Rectal smooth muscle tissue (tissue), 1 donor: ENCODE results near the gene SERTAD4.

Source experiments
- H3K27ac ChIP-seq: one replicate; pipeline ENCODE4 v1.7.0; 2013; ENCODE audit warnings: low read depth, low read length, inconsistent platforms
- H3K27me3 ChIP-seq: one replicate; pipeline ENCODE4 v1.7.0; 2013; ENCODE audit warnings: low read length; ENCODE audit not compliant: control insufficient read depth, insufficient read depth
- H3K36me3 ChIP-seq: one replicate; pipeline ENCODE4 v1.7.0; 2013; ENCODE audit warnings: low read length; ENCODE audit not compliant: control insufficient read depth, insufficient read depth
- H3K4me1 ChIP-seq: one replicate; pipeline ENCODE4 v1.7.0; 2013; ENCODE audit warnings: low read length; ENCODE audit not compliant: control insufficient read depth, insufficient read depth
- H3K4me3 ChIP-seq: one replicate; pipeline ENCODE4 v1.7.0; 2013; ENCODE audit warnings: low read length
- H3K9ac ChIP-seq: one replicate; pipeline ENCODE4 v1.7.0; 2013; ENCODE audit warnings: low read length

SERTAD4 gene

DNA sequence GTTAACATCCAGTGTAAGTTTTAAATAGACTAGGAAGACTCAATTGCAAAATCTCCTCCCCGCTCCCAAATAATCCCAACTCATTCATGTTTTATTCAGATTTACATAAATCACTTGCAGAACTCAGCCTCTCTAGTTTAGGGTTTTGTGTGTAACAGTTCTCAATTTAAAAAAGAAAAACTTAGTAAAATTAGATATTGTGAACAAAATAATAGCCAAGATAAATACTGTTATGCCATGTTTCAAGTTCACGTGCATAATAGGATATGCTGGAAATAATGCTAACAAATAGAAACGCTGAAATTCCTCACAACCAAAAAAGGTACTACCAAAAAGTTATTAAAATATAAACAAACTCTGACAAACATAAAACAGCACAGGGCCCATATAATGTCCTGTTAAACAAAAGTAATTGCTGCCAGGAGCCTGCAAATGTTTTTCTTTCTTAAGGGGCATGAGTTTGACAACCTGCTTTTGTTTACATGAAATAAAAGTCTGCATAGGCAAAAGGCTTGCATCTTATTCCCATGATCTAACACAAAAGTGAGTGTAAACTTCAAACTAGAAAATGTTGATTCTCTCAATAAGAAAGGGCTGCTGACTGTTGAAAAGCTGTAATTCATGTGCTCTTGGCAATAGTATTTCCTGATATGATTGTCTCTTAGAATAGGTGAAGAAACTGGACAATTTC lies 2.9 kb downstream of the SERTAD4 start:
- Histone ChIP-seq H3K36me3 (peaks cover 1% of the 10 kb centered on the region), H3K27me3 (no peaks in the 10 kb centered on the region), H3K4me1 (peaks cover 49% of the 10 kb centered on the region), H3K27ac (peak overlapping the region; percentile 96), H3K9ac (no peak overlapping the region), H3K4me3 (no peak overlapping the region)

DNA sequence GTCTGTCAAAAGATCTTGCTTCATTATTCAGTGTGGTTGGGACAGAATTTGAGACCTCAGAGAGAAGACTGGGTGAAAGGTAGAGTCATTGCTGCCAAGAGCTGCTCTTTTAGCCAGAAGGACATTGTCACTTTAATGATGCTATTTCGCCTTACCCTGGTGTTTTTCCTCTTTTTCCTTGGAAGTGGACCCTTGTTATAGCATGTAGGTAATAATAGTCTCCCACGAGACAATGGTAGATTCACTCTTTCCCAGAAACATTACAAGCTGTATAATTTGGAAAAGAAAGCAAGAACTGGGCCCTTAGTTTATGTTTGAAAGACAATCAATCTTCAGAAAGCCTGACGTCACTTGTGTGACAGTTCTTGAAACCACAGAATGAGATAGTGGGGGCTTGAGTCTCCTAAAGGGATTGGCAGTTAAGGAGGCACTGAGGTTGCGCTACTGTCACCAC lies 3.8 kb downstream of the SERTAD4 start:
- peak overlapping the region; percentile 96 for H3K27ac ChIP-seq
- no peak overlapping the region for H3K4me3 ChIP-seq
- peaks cover 3% of the 10 kb centered on the region for H3K36me3 ChIP-seq
- no peaks in the 10 kb centered on the region for H3K27me3 ChIP-seq
- H3K4me1 ChIP-seq: peaks cover 53% of the 10 kb centered on the region
- H3K9ac ChIP-seq: no peak overlapping the region

DNA sequence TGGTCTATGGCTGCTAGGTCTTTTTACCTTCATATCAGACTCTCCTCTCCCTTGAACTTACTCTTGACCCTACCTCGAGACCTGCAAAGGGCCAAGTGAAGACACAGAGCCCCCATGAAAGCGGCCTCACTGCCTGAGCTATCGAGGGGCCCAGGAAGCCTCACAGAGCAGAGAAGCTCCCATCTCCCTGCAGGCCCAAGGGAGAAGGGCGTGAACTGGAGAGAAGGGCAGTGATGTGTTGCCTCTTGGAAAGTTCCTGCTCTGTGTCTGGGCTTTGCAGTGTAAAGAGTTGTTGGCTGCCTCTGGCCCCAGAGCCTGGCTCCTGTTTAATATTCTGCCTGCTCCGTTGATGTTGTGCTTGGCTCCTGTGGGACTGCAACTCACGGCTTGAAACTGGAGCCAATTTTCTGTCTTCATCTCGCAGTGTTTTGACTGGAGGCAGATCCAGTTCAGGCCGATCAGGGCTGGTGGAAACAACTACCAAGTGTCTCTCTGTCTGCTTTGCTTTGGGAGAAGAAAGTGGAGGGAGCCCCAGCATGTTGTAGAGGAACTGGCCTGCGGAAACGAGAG lies 4.3 kb downstream of the SERTAD4 start:
- Histone ChIP-seq H3K27ac (peak overlapping the region; percentile 96), H3K27me3 (no peaks in the 10 kb centered on the region), H3K4me1 (peaks cover 53% of the 10 kb centered on the region), H3K9ac (no peak overlapping the region), H3K36me3 (peaks cover 7% of the 10 kb centered on the region), H3K4me3 (no peak overlapping the region)

DNA sequence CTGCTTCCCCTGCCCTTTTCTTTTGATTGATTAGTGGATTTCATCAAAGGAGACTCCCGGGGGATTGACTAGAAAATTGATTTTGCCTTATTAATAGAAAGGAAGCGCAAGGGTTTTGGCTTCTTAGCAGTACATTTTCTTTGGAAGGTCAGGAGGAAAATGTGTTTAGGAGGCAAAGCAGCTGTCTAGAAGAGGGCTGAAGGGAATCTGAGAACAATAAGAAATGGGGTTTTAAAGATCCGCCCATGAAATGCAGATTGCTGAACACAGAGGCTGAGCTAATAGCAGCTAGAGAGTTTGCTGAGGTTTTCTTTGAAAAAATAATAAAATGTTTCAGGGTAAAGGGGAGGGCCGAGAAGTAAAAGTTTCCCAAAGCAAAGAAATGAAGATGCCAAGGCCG lies 4.9 kb downstream of the SERTAD4 start:
- peaks cover 53% of the 10 kb centered on the region for H3K4me1 ChIP-seq
- no peak overlapping the region for H3K9ac ChIP-seq
- no peaks in the 10 kb centered on the region for H3K27me3 ChIP-seq
- H3K27ac ChIP-seq: peak overlapping the region; percentile 96
- H3K36me3 ChIP-seq: peaks cover 8% of the 10 kb centered on the region
- H3K4me3 ChIP-seq: no peak overlapping the region

DNA sequence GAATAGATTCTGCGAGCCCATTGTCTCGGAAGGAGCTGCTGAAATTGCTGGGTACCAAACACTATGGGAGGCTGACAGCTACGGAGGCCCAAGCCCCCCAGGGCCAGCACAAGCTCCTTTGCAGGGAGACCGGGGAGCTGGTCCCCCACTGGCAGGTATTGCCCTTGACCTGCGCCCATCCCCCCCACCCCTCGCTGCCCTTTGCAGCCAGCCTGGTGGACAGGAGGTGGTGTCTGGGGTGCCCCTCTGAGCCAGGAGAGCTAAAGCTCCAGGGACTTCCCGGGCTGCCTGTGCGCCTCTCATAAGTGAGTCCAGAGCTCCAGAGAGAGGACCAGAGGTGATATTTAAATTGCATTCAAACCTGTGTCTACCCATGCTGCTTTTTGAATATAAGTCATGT lies 5.4 kb downstream of the SERTAD4 start:
- Histone ChIP-seq H3K27ac (peak overlapping the region; percentile 40), H3K36me3 (peaks cover 8% of the 10 kb centered on the region), H3K4me1 (peaks cover 53% of the 10 kb centered on the region), H3K4me3 (no peak overlapping the region), H3K9ac (no peak overlapping the region), H3K27me3 (no peaks in the 10 kb centered on the region)

DNA sequence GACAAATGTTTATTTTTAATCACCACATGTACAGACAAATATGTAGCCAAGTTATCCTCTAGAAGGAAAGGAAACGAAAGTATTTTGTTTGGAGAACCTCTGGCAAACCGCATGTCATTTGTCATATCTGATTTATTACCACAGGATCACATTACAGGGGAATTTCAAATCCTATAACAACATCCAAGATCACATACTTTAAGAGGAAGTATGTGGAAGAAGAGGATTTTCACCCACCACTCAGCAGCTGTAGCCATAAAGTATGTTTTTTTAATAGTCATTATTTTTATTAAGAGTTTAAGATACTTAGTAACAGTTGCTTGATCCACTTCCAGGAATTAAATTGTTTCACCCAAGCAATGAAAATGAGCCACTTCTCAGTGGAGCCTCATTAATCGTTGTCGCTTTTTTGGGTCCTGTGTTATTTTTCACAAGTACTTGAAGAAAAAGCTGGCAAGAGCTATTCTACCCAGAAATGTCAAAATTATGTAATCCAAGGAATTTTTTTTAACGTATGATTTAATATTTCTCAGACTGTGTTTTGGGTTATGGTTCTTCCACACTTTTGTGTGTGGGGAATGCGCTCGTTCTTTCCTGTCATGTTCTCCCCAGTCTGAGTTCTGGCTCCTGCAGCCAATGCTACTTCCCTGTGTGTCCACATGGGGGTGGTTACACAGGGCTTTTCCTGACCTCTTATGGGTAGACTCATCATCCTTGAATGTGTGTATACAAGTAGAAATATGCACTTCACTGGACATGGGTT lies 6.9 kb downstream of the SERTAD4 start:
- no peak overlapping the region for H3K4me3 ChIP-seq
- H3K36me3 ChIP-seq: peaks cover 8% of the 10 kb centered on the region
- peaks cover 51% of the 10 kb centered on the region for H3K4me1 ChIP-seq
- no peaks in the 10 kb centered on the region for H3K27me3 ChIP-seq
- H3K9ac ChIP-seq: no peak overlapping the region
- H3K27ac ChIP-seq: peak overlapping the region; percentile 35

DNA sequence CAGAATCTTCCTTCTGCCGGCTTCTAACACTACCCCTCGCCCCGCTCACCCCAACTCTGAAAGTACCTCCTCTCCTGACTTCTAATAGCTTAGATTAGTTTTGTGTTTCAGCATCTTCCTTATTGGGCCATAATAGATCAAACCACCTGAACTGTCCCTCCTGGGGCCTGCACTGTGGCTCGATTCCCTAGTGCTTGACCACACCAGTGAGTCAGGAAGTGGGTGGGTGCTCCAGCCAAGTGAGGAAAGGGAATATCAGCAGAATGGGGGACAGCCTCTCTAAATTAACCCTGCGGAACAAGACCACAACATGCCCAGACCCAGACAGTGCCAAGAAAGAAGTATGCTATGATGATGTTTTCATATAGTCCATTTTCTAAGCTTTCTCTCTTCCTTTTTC lies 8.5 kb downstream of the SERTAD4 start:
- Histone ChIP-seq H3K9ac (no peak overlapping the region), H3K27me3 (no peaks in the 10 kb centered on the region), H3K4me1 (peaks cover 41% of the 10 kb centered on the region), H3K36me3 (peaks cover 8% of the 10 kb centered on the region), H3K4me3 (no peak overlapping the region), H3K27ac (no peak overlapping the region)

DNA sequence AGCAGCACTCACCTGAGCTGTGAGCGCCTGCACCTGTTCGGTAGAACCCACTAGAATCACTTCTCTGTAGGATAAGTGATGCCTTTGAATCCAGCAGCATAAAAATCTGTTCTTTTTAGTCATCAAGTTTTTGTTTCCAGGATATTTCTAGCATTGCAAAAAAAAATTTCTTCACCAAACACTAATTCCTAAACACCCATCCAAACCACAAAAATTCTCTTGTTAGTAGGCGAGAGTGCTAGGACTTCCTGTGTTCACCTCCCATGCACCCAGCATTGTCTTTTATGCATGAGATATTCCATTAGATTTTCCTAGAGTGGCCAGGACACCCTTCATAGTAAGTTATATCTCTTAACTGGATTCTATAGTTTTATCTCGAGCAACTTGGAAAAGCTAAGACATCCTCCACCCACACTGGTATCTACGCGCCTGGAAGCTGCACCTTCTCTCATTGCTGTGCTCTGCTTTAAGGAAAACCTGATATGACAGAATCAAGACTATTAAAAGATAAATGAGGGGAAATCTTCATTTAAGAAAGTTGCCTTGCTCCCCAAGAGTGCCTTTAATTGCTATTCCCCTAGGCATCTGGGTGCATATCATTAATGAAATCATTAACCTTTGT lies 12.3 kb downstream of the SERTAD4 start:
- H3K4me3 ChIP-seq: no peak overlapping the region
- peaks cover 10% of the 10 kb centered on the region for H3K4me1 ChIP-seq
- H3K36me3 ChIP-seq: peaks cover 8% of the 10 kb centered on the region
- no peak overlapping the region for H3K9ac ChIP-seq
- H3K27ac ChIP-seq: no peak overlapping the region
- H3K27me3 ChIP-seq: no peaks in the 10 kb centered on the region

DNA sequence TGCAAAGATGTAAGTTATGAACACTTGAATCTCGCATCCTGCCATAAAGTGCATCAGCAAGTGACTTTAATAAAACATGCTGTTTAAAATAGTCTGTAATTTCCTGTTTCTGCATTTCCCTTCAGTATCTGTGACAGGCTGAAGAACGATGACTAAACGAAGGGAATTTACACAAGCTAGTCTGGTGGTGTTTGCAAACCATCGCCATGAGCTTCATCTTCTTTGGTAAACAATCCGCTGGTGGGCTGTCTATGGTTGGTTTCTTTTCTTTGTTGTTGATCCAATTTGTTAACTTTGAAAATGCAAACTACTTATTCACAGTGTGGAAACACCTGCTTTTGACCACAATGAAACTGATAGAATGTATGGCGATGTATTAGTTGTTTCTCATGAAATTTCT lies 13.9 kb downstream of the SERTAD4 start:
- H3K9ac ChIP-seq: no peak overlapping the region
- peaks cover 5% of the 10 kb centered on the region for H3K4me1 ChIP-seq
- no peaks in the 10 kb centered on the region for H3K27me3 ChIP-seq
- H3K27ac ChIP-seq: no peak overlapping the region
- H3K36me3 ChIP-seq: peaks cover 5% of the 10 kb centered on the region
- H3K4me3 ChIP-seq: no peak overlapping the region

DNA sequence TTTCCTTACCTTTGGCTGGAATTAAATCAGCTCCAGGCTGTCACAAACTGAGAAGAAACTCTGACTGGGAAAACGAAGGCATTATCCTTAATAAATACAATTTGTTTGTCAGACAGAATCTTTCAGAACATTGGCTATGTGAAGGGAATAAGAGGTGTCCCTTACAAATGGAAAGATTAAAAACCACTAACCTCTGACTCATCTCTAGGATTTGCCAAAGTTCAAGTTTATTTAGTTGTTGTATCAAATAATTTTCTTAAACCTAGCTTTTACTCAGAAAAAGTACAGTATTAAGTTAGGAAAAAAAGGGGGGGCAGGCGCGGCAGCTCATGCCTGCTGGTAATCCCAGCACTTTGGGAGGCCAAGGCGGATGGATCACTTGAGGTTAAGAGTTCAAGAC lies 15.7 kb downstream of the SERTAD4 start:
- no peaks in the 10 kb centered on the region for H3K27me3 ChIP-seq
- H3K4me1 ChIP-seq: peaks cover 9% of the 10 kb centered on the region
- no peak overlapping the region for H3K4me3 ChIP-seq
- no peak overlapping the region for H3K9ac ChIP-seq
- no peak overlapping the region for H3K27ac ChIP-seq
- H3K36me3 ChIP-seq: no peaks in the 10 kb centered on the region

DNA sequence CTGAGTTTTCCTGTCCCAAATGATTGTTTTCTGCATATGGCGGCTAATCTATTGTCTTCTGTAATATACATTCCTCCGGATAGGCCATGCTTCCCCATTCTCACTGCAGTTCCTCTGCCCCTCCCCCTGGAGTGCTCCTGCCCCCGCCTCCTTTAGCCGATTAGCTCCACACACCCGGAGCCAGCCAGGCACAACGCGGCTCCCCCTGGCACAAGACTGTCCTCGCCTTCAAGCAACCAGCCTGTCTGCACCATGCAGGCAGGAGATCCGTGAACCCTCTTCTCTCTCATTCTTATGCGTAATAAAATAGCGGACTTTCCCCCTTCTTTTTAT lies 18.0 kb downstream of the SERTAD4 start:
- Histone ChIP-seq H3K4me3 (peak overlapping the region; percentile 73), H3K36me3 (no peaks in the 10 kb centered on the region), H3K27me3 (no peaks in the 10 kb centered on the region), H3K9ac (no peak overlapping the region), H3K4me1 (peaks cover 9% of the 10 kb centered on the region), H3K27ac (peak overlapping the region; percentile 11)

DNA sequence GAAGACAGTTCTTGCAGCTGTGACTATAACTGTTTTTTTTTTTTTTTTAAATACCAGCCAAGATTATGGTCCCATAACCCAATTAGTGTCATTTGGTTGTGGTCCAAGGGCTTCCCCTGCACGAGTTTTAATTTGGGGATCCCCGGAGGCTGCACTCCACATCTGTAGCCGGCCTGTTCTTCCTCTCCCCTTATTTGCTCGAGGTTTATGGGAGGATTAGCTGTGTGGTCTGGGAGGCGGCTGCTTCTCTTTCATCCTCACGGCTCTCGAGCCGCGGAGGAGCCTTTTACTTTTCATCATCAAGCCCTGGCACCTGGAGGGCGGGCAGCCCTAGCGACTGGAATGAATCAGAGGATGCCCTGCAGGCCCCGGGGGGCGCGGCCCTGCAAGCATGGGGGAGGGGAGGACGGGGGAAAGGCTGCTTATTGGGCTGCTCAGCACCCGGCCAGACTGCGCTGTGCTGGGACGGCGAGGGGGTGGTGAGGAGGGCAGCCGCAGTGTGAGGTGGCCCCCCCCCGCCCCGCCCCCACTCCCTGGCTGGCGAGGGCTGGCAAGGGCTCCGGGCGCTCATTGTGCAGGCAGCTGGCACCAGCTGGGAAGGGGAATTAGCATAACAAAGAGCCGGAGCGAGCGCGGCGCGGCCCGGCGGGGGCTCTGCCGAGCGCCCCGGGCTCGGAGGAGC lies 18.5 kb downstream of the SERTAD4 start:
- H3K4me3 ChIP-seq: peak overlapping the region; percentile 73
- H3K4me1 ChIP-seq: peaks cover 9% of the 10 kb centered on the region
- H3K27me3 ChIP-seq: no peaks in the 10 kb centered on the region
- H3K9ac ChIP-seq: no peak overlapping the region
- H3K27ac ChIP-seq: peak overlapping the region; percentile 80
- no peaks in the 10 kb centered on the region for H3K36me3 ChIP-seq
